CD4-positive, alpha-beta T cell treated with Interleukin-17A for 4 hours (primary cell): Measurements from ENCODE around the gene AAGAB.
"Not testable (repeated sequence)": the region's sequence is repeated elsewhere in the genome, so short reads cannot be mapped to it uniquely, and the experiment has no call there.

Experiments used
- DNase-seq: peaks from one replicate; pipeline ENCODE4 v3.0.0-alpha.2; 2020; ENCODE audit warnings: mixed read lengths

The AAGAB gene

GRCh38 chr15:67170143-67170925 is 84.1 kb downstream of the AAGAB start:
- DNase-seq, result no peak

GRCh38 chr15:67168694-67169093 is 85.8 kb downstream of the AAGAB start:
- DNase-seq, result no peak

- no peak for DNase-seq
Measured at GRCh38 chr15:67167091-67167490, 87.4 kb downstream of the AAGAB start.

GRCh38 chr15:67166280-67167009 is 88.0 kb downstream of the AAGAB start:
- no peak for DNase-seq

GRCh38 chr15:67165254-67166253 is 88.9 kb downstream of the AAGAB start:
- DNase-seq, result no peak

- no peak for DNase-seq
Measured at GRCh38 chr15:67164811-67165253, 89.6 kb downstream of the AAGAB start.

GRCh38 chr15:67164401-67164791 is 90.1 kb downstream of the AAGAB start:
- DNase-seq, result no peak

- DNase-seq, result no peak
Measured at GRCh38 chr15:67163180-67163579, 91.3 kb downstream of the AAGAB start.

- DNase-seq, result no peak
Measured at GRCh38 chr15:67161881-67162280, 92.6 kb downstream of the AAGAB start.

- no peak for DNase-seq
Measured at GRCh38 chr15:67161412-67161811, 93.0 kb downstream of the AAGAB start.

- DNase-seq, result no peak
Measured at GRCh38 chr15:67158367-67158766, 96.1 kb downstream of the AAGAB start.

- DNase-seq, result no peak
Measured at GRCh38 chr15:67157521-67158252, 96.8 kb downstream of the AAGAB start.

GRCh38 chr15:67156834-67157233 is 97.6 kb downstream of the AAGAB start:
- peak; percentile 28 for DNase-seq

- no peak for DNase-seq
Measured at GRCh38 chr15:67156426-67156825, 98.0 kb downstream of the AAGAB start.

- DNase-seq, result no peak
Measured at GRCh38 chr15:67154249-67154648, 100.2 kb downstream of the AAGAB start.

GRCh38 chr15:67153044-67153443 is 101.4 kb downstream of the AAGAB start:
- not testable (repeated sequence) for DNase-seq

GRCh38 chr15:67152429-67152828 is 102.0 kb downstream of the AAGAB start:
- DNase-seq, result no peak
